GM18505 (cell line): ENCODE measurements around the gene BMPR1B.

ENCODE experiments used
- ATAC-seq: cut with Tn5 transposase; IDR thresholded peaks from one replicate; pipeline ENCODE4 v1.9.1; 2021; ENCODE audit not compliant: unreplicated experiment
- POLR2A ChIP-seq: IDR thresholded peaks from 4 replicates; pipeline ENCODE4 v1.6.1; 2011; ENCODE audit warnings: borderline replicate concordance; ENCODE audit not compliant: insufficient read depth, insufficient read length; ENCODE audit errors: extremely low read depth

The BMPR1B gene

GRCh38 chr4:95197353-95197752 is 439.6 kb downstream of the BMPR1B start:
- no peak for ATAC-seq
- no peak for TF ChIP-seq POLR2A

GRCh38 chr4:95198961-95199360 is 441.2 kb downstream of the BMPR1B start:
- ATAC-seq, result no peak
- no peak for TF ChIP-seq POLR2A

GRCh38 chr4:95204267-95204844 is 446.6 kb downstream of the BMPR1B start:
- no peak for TF ChIP-seq POLR2A
- no peak for ATAC-seq

- no peak for TF ChIP-seq POLR2A
- no peak for ATAC-seq
These were observed 447.1 kb downstream of the BMPR1B start for GRCh38 chr4:95204873-95205272.
